Measurements from ENCODE around the gene MUC4. TPM values are rescaled to one million over a fixed set of nuclear protein-coding genes. Genes with fewer than 3 reads are reported as not detected.

Gene MUC4
- total and polyA plus RNA-seq, 3 donors from 2014 or later = 1.8 to 4.7 (median 4.0) TPM

GRCh38 chr3:195823280-195823679 is 11.6 kb upstream of the MUC4 start:
- Histone ChIP-seq H3K4me1 (no peaks in the 10 kb centered on the region), H3K27me3 (no peaks in the 10 kb centered on the region), H3K36me3 (ENCODE audit: low read depth, missing control alignments) (no peaks in the 10 kb centered on the region), H3K9me3 (no peaks in the 10 kb centered on the region), H3K27ac (no peak overlapping the region), H3K4me3 (no peak overlapping the region)
- 44 to 57% methylated on average over 10 of the region's 10 CpGs for WGBS, 2 donors
- TF ChIP-seq, protein P1, sequence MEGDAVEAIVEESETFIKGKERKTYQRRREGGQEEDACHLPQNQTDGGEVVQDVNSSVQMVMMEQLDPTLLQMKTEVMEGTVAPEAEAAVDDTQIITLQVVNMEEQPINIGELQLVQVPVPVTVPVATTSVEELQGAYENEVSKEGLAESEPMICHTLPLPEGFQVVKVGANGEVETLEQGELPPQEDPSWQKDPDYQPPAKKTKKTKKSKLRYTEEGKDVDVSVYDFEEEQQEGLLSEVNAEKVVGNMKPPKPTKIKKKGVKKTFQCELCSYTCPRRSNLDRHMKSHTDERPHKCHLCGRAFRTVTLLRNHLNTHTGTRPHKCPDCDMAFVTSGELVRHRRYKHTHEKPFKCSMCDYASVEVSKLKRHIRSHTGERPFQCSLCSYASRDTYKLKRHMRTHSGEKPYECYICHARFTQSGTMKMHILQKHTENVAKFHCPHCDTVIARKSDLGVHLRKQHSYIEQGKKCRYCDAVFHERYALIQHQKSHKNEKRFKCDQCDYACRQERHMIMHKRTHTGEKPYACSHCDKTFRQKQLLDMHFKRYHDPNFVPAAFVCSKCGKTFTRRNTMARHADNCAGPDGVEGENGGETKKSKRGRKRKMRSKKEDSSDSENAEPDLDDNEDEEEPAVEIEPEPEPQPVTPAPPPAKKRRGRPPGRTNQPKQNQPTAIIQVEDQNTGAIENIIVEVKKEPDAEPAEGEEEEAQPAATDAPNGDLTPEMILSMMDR (IDR thresholded peaks at IDR 0.05) = no peak
- no peak for TF ChIP-seq POLR2A (IDR thresholded peaks at IDR 0.05)
- no peak for DNase-seq
- intact Hi-C loops (cut with DNase I; ENCODE audit: low total_unique reads) = no loop called here

GRCh38 chr3:195822131-195822696 is 10.5 kb upstream of the MUC4 start:
- no peaks in the 10 kb centered on the region for H3K36me3 ChIP-seq (ENCODE audit: low read depth, missing control alignments)
- TF ChIP-seq POLR2A (IDR thresholded peaks at IDR 0.05) = no peak
- TF ChIP-seq, protein P1 (IDR thresholded peaks at IDR 0.05) = no peak
- no peak overlapping the region for H3K27ac ChIP-seq
- no peaks in the 10 kb centered on the region for H3K9me3 ChIP-seq
- 87 to 89% methylated on average over 16 of the region's 16 CpGs for WGBS, 2 donors
- intact Hi-C loops (cut with DNase I; ENCODE audit: low total_unique reads) = no loop called here
- H3K27me3 ChIP-seq = no peaks in the 10 kb centered on the region
- H3K4me1 ChIP-seq = no peaks in the 10 kb centered on the region
- no peak for DNase-seq
- no peak overlapping the region for H3K4me3 ChIP-seq

GRCh38 chr3:195821403-195822130 is 9.8 kb upstream of the MUC4 start:
- no peak overlapping the region for H3K4me3 ChIP-seq
- intact Hi-C loops (cut with DNase I; ENCODE audit: low total_unique reads) = no loop called here
- H3K36me3 ChIP-seq (ENCODE audit: low read depth, missing control alignments) = no peaks in the 10 kb centered on the region
- H3K27ac ChIP-seq = no peak overlapping the region
- no peaks in the 10 kb centered on the region for H3K4me1 ChIP-seq
- no peak for DNase-seq
- no peaks in the 10 kb centered on the region for H3K27me3 ChIP-seq
- no peak for TF ChIP-seq POLR2A (IDR thresholded peaks at IDR 0.05)
- TF ChIP-seq, protein P1 (IDR thresholded peaks at IDR 0.05) = no peak
- no peaks in the 10 kb centered on the region for H3K9me3 ChIP-seq
- 88 to 93% methylated on average over 17 to 21 of the region's 21 CpGs for WGBS, 2 donors

- no peak overlapping the region for H3K4me3 ChIP-seq
- TF ChIP-seq, protein P1 (IDR thresholded peaks at IDR 0.05) = no peak
- TF ChIP-seq POLR2A (IDR thresholded peaks at IDR 0.05) = no peak
- no peaks in the 10 kb centered on the region for H3K9me3 ChIP-seq
- DNase-seq = no peak
- 87 to 89% methylated on average over 5 of the region's 5 CpGs for WGBS, 2 donors
- intact Hi-C loops (cut with DNase I; ENCODE audit: low total_unique reads) = no loop called here
- no peak overlapping the region for H3K27ac ChIP-seq
- no peaks in the 10 kb centered on the region for H3K4me1 ChIP-seq
- no peaks in the 10 kb centered on the region for H3K27me3 ChIP-seq
- no peaks in the 10 kb centered on the region for H3K36me3 ChIP-seq (ENCODE audit: low read depth, missing control alignments)
Observed at GRCh38 chr3:195820901-195821300, 9.2 kb upstream of the MUC4 start.

DNA sequence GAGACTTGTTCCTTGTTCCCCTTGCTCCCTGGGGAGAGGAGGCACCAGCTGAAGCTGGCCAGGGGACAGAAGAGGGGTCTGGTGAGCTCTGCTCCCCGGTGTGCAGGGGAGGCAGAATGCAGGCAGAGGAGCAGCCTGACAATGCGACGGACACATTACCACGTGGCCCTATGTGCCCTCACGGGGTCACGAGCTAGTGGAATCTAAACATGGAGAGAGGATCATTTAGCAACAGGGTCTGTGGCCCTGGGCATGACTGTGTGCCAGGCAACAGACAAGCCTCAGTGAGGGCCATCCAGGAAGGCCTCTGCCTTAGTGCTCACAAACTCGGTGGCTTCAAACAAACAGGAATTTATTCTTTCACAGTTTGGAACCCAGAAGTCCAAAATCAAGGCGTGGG is 8.5 kb upstream of the MUC4 start:
- intact Hi-C loops (cut with DNase I; ENCODE audit: low total_unique reads) = no loop called here
- Histone ChIP-seq H3K36me3 (ENCODE audit: low read depth, missing control alignments) (no peaks in the 10 kb centered on the region), H3K27ac (no peak overlapping the region), H3K9me3 (no peaks in the 10 kb centered on the region), H3K27me3 (no peaks in the 10 kb centered on the region), H3K4me3 (no peak overlapping the region), H3K4me1 (no peaks in the 10 kb centered on the region)
- DNase-seq = no peak
- TF ChIP-seq POLR2A (IDR thresholded peaks at IDR 0.05) = no peak
- TF ChIP-seq, protein P1 (IDR thresholded peaks at IDR 0.05) = no peak
- 83 to 94% methylated on average over 5 to 8 of the region's 8 CpGs for WGBS, 2 donors

Measured in testis (tissue), 3 donors.